Loucy (cell line): ENCODE data around the gene TIPRL.
A peak's percentile ranks its signal among the peaks of the same experiment; 100 is the strongest.

Experiments used
- H2AFZ ChIP-seq: fragments of 200-600 bp; sonication (generic); 2 replicates; pipeline ENCODE4 v1.6.0; 2016; ENCODE audit warnings: antibody characterized with exemption, mild to moderate bottlenecking, low read length, moderate library complexity
- H3F3A ChIP-seq: fragments of 200-600 bp; 2 replicates; pipeline ENCODE4 v1.6.0; 2016; ENCODE audit warnings: antibody characterized with exemption, low read depth, mild to moderate bottlenecking
- H3K27me3 ChIP-seq: fragments of 200-600 bp; sonication (generic); 2 replicates; pipeline ENCODE4 v1.6.1; 2014; ENCODE audit warnings: low read length, mild to moderate bottlenecking; ENCODE audit not compliant: insufficient read depth, poor library complexity, severe bottlenecking
- H3K36me3 ChIP-seq: fragments of 200-600 bp; sonication (generic); 2 replicates; pipeline ENCODE4 v1.6.1; 2016; ENCODE audit warnings: low read length; ENCODE audit not compliant: insufficient read depth
- H3K4me1 ChIP-seq: fragments of 200-600 bp; sonication (generic); 2 replicates; pipeline ENCODE4 v1.5.1; 2014; ENCODE audit warnings: low read length, mild to moderate bottlenecking; ENCODE audit not compliant: insufficient read depth, poor library complexity, severe bottlenecking
- H3K4me2 ChIP-seq: fragments of 200-600 bp; sonication (generic); 2 replicates; pipeline ENCODE4 v1.6.0; 2014; ENCODE audit warnings: antibody characterized with exemption, low read length, low read depth, mild to moderate bottlenecking; ENCODE audit not compliant: poor library complexity, severe bottlenecking
- H3K4me3 ChIP-seq: fragments of 200-600 bp; sonication (generic); 2 replicates; pipeline ENCODE4 v1.5.1; 2014; ENCODE audit warnings: low read length, mild to moderate bottlenecking, mixed read lengths; ENCODE audit not compliant: poor library complexity, severe bottlenecking
- H3K79me2 ChIP-seq: fragments of 200-600 bp; sonication (generic); 2 replicates; pipeline ENCODE4 v1.6.1; 2014; ENCODE audit warnings: low read length; ENCODE audit not compliant: insufficient read depth
- H3K9ac ChIP-seq: fragments of 200-600 bp; sonication (generic); 2 replicates; pipeline ENCODE4 v1.6.0; 2014; ENCODE audit warnings: mild to moderate bottlenecking, low read depth, low read length, moderate library complexity; ENCODE audit not compliant: poor library complexity, severe bottlenecking
- H3K9me2 ChIP-seq: fragments of 200-600 bp; sonication (generic); replicated peaks from 2 replicates; pipeline ENCODE4 v1.6.1; 2016; ENCODE audit warnings: low read depth, low read length, mixed read lengths
- H3K9me3 ChIP-seq: fragments of 200-600 bp; sonication (generic); 2 replicates; pipeline ENCODE4 v1.6.1; 2014; ENCODE audit warnings: mild to moderate bottlenecking, antibody characterized with exemption, low read length, low read depth; ENCODE audit not compliant: insufficient read depth
- H4K20me1 ChIP-seq: fragments of 200-600 bp; sonication (generic); 2 replicates; pipeline ENCODE4 v1.6.0; 2014; ENCODE audit warnings: antibody characterized with exemption, low read length, mild to moderate bottlenecking; ENCODE audit not compliant: insufficient read depth, poor library complexity, severe bottlenecking
- CTCF ChIP-seq: fragments of 200-600 bp; sonication (generic); conservative IDR thresholded peaks from 2 replicates; pipeline ENCODE4 v1.5.1; 2014; ENCODE audit warnings: mild to moderate bottlenecking, antibody characterized with exemption, low read length
- EZH2phosphoT487 ChIP-seq: fragments of 200-600 bp; IDR thresholded peaks from 2 replicates; pipeline ENCODE4 v1.6.1; 2018; ENCODE audit warnings: antibody characterized with exemption, mild to moderate bottlenecking, moderate library complexity, borderline replicate concordance

Gene TIPRL

DNA sequence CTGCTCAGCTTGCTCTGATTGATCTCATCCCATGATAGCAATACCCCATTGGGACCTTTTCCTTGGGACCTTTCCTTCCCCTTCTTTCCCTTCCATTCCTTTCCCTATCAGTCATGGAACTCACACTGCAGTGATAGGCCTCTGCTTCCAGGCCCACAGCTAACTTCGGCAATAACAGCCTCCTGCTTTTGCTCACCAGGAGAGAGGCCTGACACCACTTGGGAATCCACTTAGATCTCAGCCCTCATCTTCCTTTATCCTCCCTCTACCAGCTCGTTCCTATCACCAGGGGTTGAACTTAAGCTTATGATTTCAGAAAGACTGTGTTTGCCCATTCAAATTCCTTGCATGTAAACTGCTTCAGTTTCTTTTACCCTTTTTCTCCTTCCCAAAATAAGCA, 11.0 kb upstream of the TIPRL start:
- Histone ChIP-seq H2AFZ (no peak overlapping the region), H3K9ac (no peak overlapping the region), H3K9me3 (no peaks in the 10 kb centered on the region), H3K79me2 (no peaks in the 10 kb centered on the region), H3K27me3 (peaks cover 7% of the 10 kb centered on the region), H3F3A (no peaks in the 10 kb centered on the region), H3K4me3 (no peak overlapping the region), H3K36me3 (no peaks in the 10 kb centered on the region), H4K20me1 (no peaks in the 10 kb centered on the region), H3K4me2 (no peak overlapping the region), H3K4me1 (no peaks in the 10 kb centered on the region), H3K9me2 (no peaks in the 10 kb centered on the region)
- TF ChIP-seq CTCF (no peak), EZH2phosphoT487 (no peak)

DNA sequence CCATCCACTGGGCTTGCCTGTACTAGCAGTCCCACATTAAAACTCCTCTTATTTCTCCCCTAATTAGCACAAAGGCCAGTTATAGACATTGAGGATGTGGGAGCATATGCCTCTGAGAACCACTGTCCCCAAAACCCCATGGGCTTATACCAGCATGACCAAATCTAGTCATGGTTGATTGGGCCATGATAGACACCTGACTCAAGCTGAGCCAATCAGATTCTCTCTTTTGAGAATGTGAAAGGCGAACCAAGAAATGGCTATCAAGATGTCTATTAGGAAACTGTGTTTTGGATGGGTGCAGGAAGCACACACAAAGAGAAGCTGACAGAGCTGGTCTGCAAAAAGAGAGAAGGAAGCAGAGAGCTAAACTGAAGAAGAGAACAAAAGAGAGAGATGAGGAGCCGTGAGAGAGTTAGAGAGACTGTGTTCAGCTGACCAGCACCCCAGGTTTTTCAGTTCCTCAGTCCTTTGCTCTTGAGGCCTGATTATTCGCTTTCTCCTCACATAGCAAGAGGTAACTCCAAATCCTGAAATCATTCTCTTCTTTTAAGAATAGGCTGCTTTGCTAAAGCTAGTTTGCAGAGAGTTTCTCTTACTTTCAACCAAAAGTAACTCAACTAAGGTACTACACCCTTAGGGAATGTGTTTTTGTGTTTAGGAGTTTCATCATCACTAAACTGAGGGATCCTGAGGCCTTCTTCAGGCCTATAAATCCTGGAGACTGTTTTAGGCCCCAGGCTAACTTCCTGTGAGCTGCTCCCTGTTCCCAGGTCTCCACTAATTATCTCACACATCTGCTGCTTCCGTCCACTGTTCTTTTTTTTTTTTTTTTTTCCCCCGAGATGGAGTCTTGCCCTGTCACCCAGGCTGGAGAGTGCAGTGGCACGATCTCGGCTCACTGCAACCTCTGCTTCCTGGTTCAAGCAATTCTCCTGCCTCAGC, 7.9 kb upstream of the TIPRL start:
- H3K4me2 ChIP-seq = no peak overlapping the region
- no peaks in the 10 kb centered on the region for H3K9me3 ChIP-seq
- TF ChIP-seq EZH2phosphoT487 (no peak), CTCF (no peak)
- H3K9me2 ChIP-seq = no peaks in the 10 kb centered on the region
- no peaks in the 10 kb centered on the region for H3K79me2 ChIP-seq
- H3K4me3 ChIP-seq = no peak overlapping the region
- no peaks in the 10 kb centered on the region for H3K36me3 ChIP-seq
- no peaks in the 10 kb centered on the region for H3K4me1 ChIP-seq
- peak overlapping the region; percentile 82 for H2AFZ ChIP-seq
- no peaks in the 10 kb centered on the region for H3F3A ChIP-seq
- H4K20me1 ChIP-seq = no peaks in the 10 kb centered on the region
- H3K27me3 ChIP-seq = peaks cover 37% of the 10 kb centered on the region
- no peak overlapping the region for H3K9ac ChIP-seq

GRCh38 chr1:168172250-168172915, 6.4 kb upstream of the TIPRL start:
- H2AFZ ChIP-seq = no peak overlapping the region
- H3K9ac ChIP-seq = no peak overlapping the region
- H3F3A ChIP-seq = no peaks in the 10 kb centered on the region
- no peaks in the 10 kb centered on the region for H3K9me3 ChIP-seq
- H4K20me1 ChIP-seq = no peaks in the 10 kb centered on the region
- H3K9me2 ChIP-seq = no peaks in the 10 kb centered on the region
- H3K4me2 ChIP-seq = no peak overlapping the region
- H3K36me3 ChIP-seq = no peaks in the 10 kb centered on the region
- TF ChIP-seq CTCF (no peak), EZH2phosphoT487 (no peak)
- H3K4me3 ChIP-seq = no peak overlapping the region
- peaks cover 52% of the 10 kb centered on the region for H3K27me3 ChIP-seq
- no peaks in the 10 kb centered on the region for H3K4me1 ChIP-seq
- no peaks in the 10 kb centered on the region for H3K79me2 ChIP-seq
